ENCODE data around the gene LDAH.

The LDAH gene

GRCh38 chr2:20855456-20855855, 32.6 kb upstream of the LDAH start:
- no peaks in the 10 kb centered on the region for H3K36me3 ChIP-seq (replicated peaks; ENCODE audit: insufficient read depth, low read length)
- no peaks in the 10 kb centered on the region for H3K9me2 ChIP-seq (replicated peaks; ENCODE audit: insufficient read depth, low read length)
- DNase-seq: no peak
- H3K27ac ChIP-seq (ENCODE audit: low read length): no peak overlapping the region
- H2AFZ ChIP-seq (ENCODE audit: low read length): no peak overlapping the region
- H3K4me1 ChIP-seq (ENCODE audit: low read length): no peaks in the 10 kb centered on the region
- no peak overlapping the region for H3K9ac ChIP-seq (ENCODE audit: low read length)
- H3K9me3 ChIP-seq (replicated peaks; ENCODE audit: insufficient read depth, low read length): no peaks in the 10 kb centered on the region
- H4K20me1 ChIP-seq (ENCODE audit: insufficient read depth, low read length): no peaks in the 10 kb centered on the region
- H3K4me3 ChIP-seq (ENCODE audit: low read length): no peak overlapping the region
- H3K79me2 ChIP-seq (ENCODE audit: low read length): no peaks in the 10 kb centered on the region
- H3F3A ChIP-seq (ENCODE audit: insufficient read depth, low read length): no peaks in the 10 kb centered on the region
- no peak overlapping the region for H3K4me2 ChIP-seq (ENCODE audit: low read depth, low read length)
- TF ChIP-seq CTCF (IDR thresholded peaks at IDR 0.05; ENCODE audit: low read length) (no peak), EZH2phosphoT487 (IDR thresholded peaks at IDR 0.05; ENCODE audit: low read length) (no peak), EZH2 (optimal IDR thresholded peaks at IDR 0.05; ENCODE audit: low read depth, low read length) (no peak)
- H3K27me3 ChIP-seq (replicated peaks; ENCODE audit: insufficient read depth, low read length): no peaks in the 10 kb centered on the region

GRCh38 chr2:20852670-20853069, 29.8 kb upstream of the LDAH start:
- H3K9ac ChIP-seq (ENCODE audit: low read length): no peak overlapping the region
- TF ChIP-seq CTCF (IDR thresholded peaks at IDR 0.05; ENCODE audit: low read length) (no peak), EZH2 (optimal IDR thresholded peaks at IDR 0.05; ENCODE audit: low read depth, low read length) (no peak), EZH2phosphoT487 (IDR thresholded peaks at IDR 0.05; ENCODE audit: low read length) (no peak)
- no peaks in the 10 kb centered on the region for H3K79me2 ChIP-seq (ENCODE audit: low read length)
- no peaks in the 10 kb centered on the region for H3K27me3 ChIP-seq (replicated peaks; ENCODE audit: insufficient read depth, low read length)
- H3K4me1 ChIP-seq (ENCODE audit: low read length): no peaks in the 10 kb centered on the region
- H3K4me2 ChIP-seq (ENCODE audit: low read depth, low read length): no peak overlapping the region
- H3K9me2 ChIP-seq (replicated peaks; ENCODE audit: insufficient read depth, low read length): no peaks in the 10 kb centered on the region
- no peaks in the 10 kb centered on the region for H3K9me3 ChIP-seq (replicated peaks; ENCODE audit: insufficient read depth, low read length)
- H3K4me3 ChIP-seq (ENCODE audit: low read length): no peak overlapping the region
- H2AFZ ChIP-seq (ENCODE audit: low read length): no peak overlapping the region
- no peaks in the 10 kb centered on the region for H3K36me3 ChIP-seq (replicated peaks; ENCODE audit: insufficient read depth, low read length)
- no peaks in the 10 kb centered on the region for H3F3A ChIP-seq (ENCODE audit: insufficient read depth, low read length)
- no peak for DNase-seq
- H3K27ac ChIP-seq (ENCODE audit: low read length): no peak overlapping the region
- H4K20me1 ChIP-seq (ENCODE audit: insufficient read depth, low read length): no peaks in the 10 kb centered on the region

- no peak overlapping the region for H2AFZ ChIP-seq (ENCODE audit: low read length)
- no peaks in the 10 kb centered on the region for H3F3A ChIP-seq (ENCODE audit: insufficient read depth, low read length)
- H3K4me2 ChIP-seq (ENCODE audit: low read depth, low read length): no peak overlapping the region
- no peaks in the 10 kb centered on the region for H3K27me3 ChIP-seq (replicated peaks; ENCODE audit: insufficient read depth, low read length)
- no peak for DNase-seq
- no peaks in the 10 kb centered on the region for H3K9me2 ChIP-seq (replicated peaks; ENCODE audit: insufficient read depth, low read length)
- no peak overlapping the region for H3K9ac ChIP-seq (ENCODE audit: low read length)
- no peaks in the 10 kb centered on the region for H3K79me2 ChIP-seq (ENCODE audit: low read length)
- no peaks in the 10 kb centered on the region for H4K20me1 ChIP-seq (ENCODE audit: insufficient read depth, low read length)
- TF ChIP-seq EZH2phosphoT487 (IDR thresholded peaks at IDR 0.05; ENCODE audit: low read length) (no peak), CTCF (IDR thresholded peaks at IDR 0.05; ENCODE audit: low read length) (no peak), EZH2 (optimal IDR thresholded peaks at IDR 0.05; ENCODE audit: low read depth, low read length) (no peak)
- no peak overlapping the region for H3K4me3 ChIP-seq (ENCODE audit: low read length)
- no peaks in the 10 kb centered on the region for H3K9me3 ChIP-seq (replicated peaks; ENCODE audit: insufficient read depth, low read length)
- H3K36me3 ChIP-seq (replicated peaks; ENCODE audit: insufficient read depth, low read length): no peaks in the 10 kb centered on the region
- no peak overlapping the region for H3K27ac ChIP-seq (ENCODE audit: low read length)
- H3K4me1 ChIP-seq (ENCODE audit: low read length): no peaks in the 10 kb centered on the region
Observed at GRCh38 chr2:20852139-20852538, 29.2 kb upstream of the LDAH start.
